ENCODE data around the gene TSPAN13. TPM values are rescaled to one million over a fixed set of nuclear protein-coding genes. Genes with fewer than 3 reads are reported as not detected.
A peak's percentile ranks its signal among the peaks of the same experiment; 100 is the strongest.

Gene TSPAN13
- total RNA-seq, 2 donors from 2014 or later = 1.1 to 2.5 TPM

- peaks cover 5% of the 10 kb centered on the region for H3K4me1 Mint-ChIP-seq
- H3K27ac Mint-ChIP-seq = no peak overlapping the region
Measured at GRCh38 chr7:16730937-16731336, 22.6 kb upstream of the TSPAN13 start.

GRCh38 chr7:16732828-16733227 is 20.7 kb upstream of the TSPAN13 start:
- Mint-ChIP-seq H3K36me3 (ENCODE audit: low read depth) (no peaks in the 10 kb centered on the region), H3K4me3 (no peak overlapping the region), H3K9me3 (no peaks in the 10 kb centered on the region), H3K27ac (no peak overlapping the region), H3K4me1 (peaks cover 5% of the 10 kb centered on the region), H3K27me3 (no peaks in the 10 kb centered on the region)
- no peak for ATAC-seq (replicated peaks)

More at GRCh38 chr7:16730937-16731336, 22.6 kb upstream of the TSPAN13 start:
- ATAC-seq (replicated peaks) = no peak
- H3K9me3 Mint-ChIP-seq = no peaks in the 10 kb centered on the region
- no peak overlapping the region for H3K4me3 Mint-ChIP-seq
- no peaks in the 10 kb centered on the region for H3K36me3 Mint-ChIP-seq (ENCODE audit: low read depth)
- H3K27me3 Mint-ChIP-seq = no peaks in the 10 kb centered on the region

- Mint-ChIP-seq H3K27ac (peak overlapping the region; percentile 13), H3K4me3 (no peak overlapping the region), H3K36me3 (ENCODE audit: low read depth) (no peaks in the 10 kb centered on the region), H3K27me3 (peaks cover 4% of the 10 kb centered on the region), H3K9me3 (no peaks in the 10 kb centered on the region), H3K4me1 (peaks cover 5% of the 10 kb centered on the region)
- no peak for ATAC-seq (replicated peaks)
Measured at GRCh38 chr7:16734148-16734726, 19.3 kb upstream of the TSPAN13 start.

- Mint-ChIP-seq H3K4me3 (no peak overlapping the region), H3K4me1 (peaks cover 5% of the 10 kb centered on the region)
Measured at GRCh38 chr7:16735020-16735419, 18.5 kb upstream of the TSPAN13 start.

DNA sequence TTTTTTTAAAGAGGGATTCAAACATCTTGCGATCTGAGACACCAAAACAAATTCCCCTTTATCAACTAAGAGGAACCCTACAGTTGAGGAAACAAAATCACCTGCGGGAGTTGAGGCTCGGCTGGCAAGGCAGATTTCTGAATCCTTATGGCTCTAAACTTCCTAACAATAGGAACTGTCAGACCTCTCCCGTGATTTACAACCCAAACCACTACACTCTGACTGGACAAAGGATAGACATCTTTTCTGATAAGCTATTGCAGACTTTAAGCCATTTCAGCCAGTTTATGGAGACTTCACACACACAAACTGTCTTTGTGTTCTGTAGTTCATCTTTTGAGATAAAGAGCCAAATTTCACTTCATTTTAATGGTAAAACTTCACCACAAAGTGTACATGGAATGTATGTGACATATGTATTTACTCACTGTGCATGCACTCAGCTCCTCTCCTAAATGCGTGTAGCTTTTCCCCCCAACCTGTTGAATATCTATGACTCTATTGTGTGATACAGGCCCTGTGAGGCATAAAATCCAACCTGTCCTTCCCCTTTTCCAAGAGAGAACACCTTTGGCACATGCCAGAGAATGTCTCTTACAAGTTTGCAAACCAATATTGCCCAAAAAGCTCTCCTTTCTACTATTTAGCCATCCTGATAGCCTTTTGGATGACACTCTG is 15.4 kb upstream of the TSPAN13 start:
- Mint-ChIP-seq H3K27me3 (peaks cover 4% of the 10 kb centered on the region), H3K36me3 (ENCODE audit: low read depth) (no peaks in the 10 kb centered on the region), H3K9me3 (no peaks in the 10 kb centered on the region), H3K4me1 (peaks cover 11% of the 10 kb centered on the region), H3K4me3 (no peak overlapping the region), H3K27ac (no peak overlapping the region)
- no peak for ATAC-seq (replicated peaks)

More at GRCh38 chr7:16735020-16735419, 18.5 kb upstream of the TSPAN13 start:
- ATAC-seq (replicated peaks) = no peak
- peaks cover 4% of the 10 kb centered on the region for H3K27me3 Mint-ChIP-seq
- H3K27ac Mint-ChIP-seq = peak overlapping the region; percentile 20
- H3K36me3 Mint-ChIP-seq (ENCODE audit: low read depth) = no peaks in the 10 kb centered on the region
- no peaks in the 10 kb centered on the region for H3K9me3 Mint-ChIP-seq

GRCh38 chr7:16739863-16740622 is 13.5 kb upstream of the TSPAN13 start:
- Mint-ChIP-seq H3K4me1 (peaks cover 6% of the 10 kb centered on the region), H3K27ac (no peak overlapping the region), H3K9me3 (no peaks in the 10 kb centered on the region), H3K27me3 (peaks cover 4% of the 10 kb centered on the region), H3K36me3 (ENCODE audit: low read depth) (no peaks in the 10 kb centered on the region), H3K4me3 (no peak overlapping the region)
- peak; percentile 96 for ATAC-seq (replicated peaks)

- H3K4me3 Mint-ChIP-seq = no peak overlapping the region
- H3K9me3 Mint-ChIP-seq = no peaks in the 10 kb centered on the region
- ATAC-seq (replicated peaks) = no peak
- H3K27ac Mint-ChIP-seq = no peak overlapping the region
- H3K27me3 Mint-ChIP-seq = peaks cover 4% of the 10 kb centered on the region
- H3K4me1 Mint-ChIP-seq = peaks cover 6% of the 10 kb centered on the region
- no peaks in the 10 kb centered on the region for H3K36me3 Mint-ChIP-seq (ENCODE audit: low read depth)
Measured at GRCh38 chr7:16740623-16740953, 13.0 kb upstream of the TSPAN13 start.

DNA sequence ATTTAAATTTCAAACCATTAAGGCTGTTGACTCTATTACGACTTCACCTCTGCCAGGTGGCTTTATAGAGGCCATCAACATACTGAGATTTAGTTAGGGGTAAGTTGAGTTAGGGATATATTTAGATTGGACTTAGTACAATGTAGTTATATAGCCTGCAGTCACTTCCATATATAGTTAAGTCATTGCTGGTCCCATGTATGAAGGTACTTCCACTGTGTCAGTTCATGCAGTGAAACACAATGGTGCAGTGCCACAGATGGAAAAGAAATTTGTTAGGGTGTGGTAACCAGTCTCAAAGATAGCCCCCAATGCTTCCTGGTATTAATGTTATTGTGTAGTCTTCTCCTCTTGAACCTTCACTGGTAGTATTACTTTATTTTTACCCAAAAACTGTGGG is 12.6 kb upstream of the TSPAN13 start:
- Mint-ChIP-seq H3K4me3 (no peak overlapping the region), H3K9me3 (no peaks in the 10 kb centered on the region)

GRCh38 chr7:16741676-16742075 is 11.9 kb upstream of the TSPAN13 start:
- H3K27ac Mint-ChIP-seq = no peak overlapping the region
- ATAC-seq (replicated peaks) = peak; percentile 29
- H3K4me3 Mint-ChIP-seq = no peak overlapping the region
- no peaks in the 10 kb centered on the region for H3K9me3 Mint-ChIP-seq
- peaks cover 6% of the 10 kb centered on the region for H3K4me1 Mint-ChIP-seq
- H3K36me3 Mint-ChIP-seq (ENCODE audit: low read depth) = no peaks in the 10 kb centered on the region
- H3K27me3 Mint-ChIP-seq = peaks cover 4% of the 10 kb centered on the region

More for the DNA sequence above, 12.6 kb upstream of the TSPAN13 start:
- Mint-ChIP-seq H3K27ac (no peak overlapping the region), H3K4me1 (peaks cover 6% of the 10 kb centered on the region), H3K36me3 (ENCODE audit: low read depth) (no peaks in the 10 kb centered on the region), H3K27me3 (peaks cover 4% of the 10 kb centered on the region)
- no peak for ATAC-seq (replicated peaks)

GRCh38 chr7:16742547-16742946 is 11.0 kb upstream of the TSPAN13 start:
- Mint-ChIP-seq H3K4me3 (no peak overlapping the region), H3K9me3 (no peaks in the 10 kb centered on the region), H3K4me1 (peaks cover 6% of the 10 kb centered on the region), H3K27me3 (peaks cover 4% of the 10 kb centered on the region), H3K36me3 (ENCODE audit: low read depth) (no peaks in the 10 kb centered on the region), H3K27ac (no peak overlapping the region)
- ATAC-seq (replicated peaks) = no peak

DNA sequence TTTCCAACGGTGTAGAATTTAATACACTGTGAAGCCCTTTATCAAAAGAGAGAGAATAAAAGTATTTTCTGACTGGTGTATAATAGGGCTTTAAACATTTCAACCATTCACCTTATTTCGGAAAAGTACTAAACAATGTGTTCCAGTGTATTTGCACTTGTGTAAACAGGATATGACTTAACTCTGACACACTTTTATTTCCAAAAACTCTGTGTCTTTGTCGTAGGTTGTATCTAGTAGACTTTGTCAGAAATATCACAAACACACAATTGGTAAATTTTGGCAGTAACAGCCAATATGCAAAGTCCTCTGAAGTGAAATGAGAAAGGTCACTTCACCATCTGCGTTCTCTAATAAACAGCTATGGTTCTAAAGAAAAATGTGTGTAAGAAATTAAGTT is 10.3 kb upstream of the TSPAN13 start:
- Mint-ChIP-seq H3K9me3 (no peaks in the 10 kb centered on the region), H3K36me3 (ENCODE audit: low read depth) (no peaks in the 10 kb centered on the region), H3K4me3 (no peak overlapping the region), H3K4me1 (peaks cover 6% of the 10 kb centered on the region), H3K27ac (no peak overlapping the region), H3K27me3 (peaks cover 4% of the 10 kb centered on the region)
- no peak for ATAC-seq (replicated peaks)

DNA sequence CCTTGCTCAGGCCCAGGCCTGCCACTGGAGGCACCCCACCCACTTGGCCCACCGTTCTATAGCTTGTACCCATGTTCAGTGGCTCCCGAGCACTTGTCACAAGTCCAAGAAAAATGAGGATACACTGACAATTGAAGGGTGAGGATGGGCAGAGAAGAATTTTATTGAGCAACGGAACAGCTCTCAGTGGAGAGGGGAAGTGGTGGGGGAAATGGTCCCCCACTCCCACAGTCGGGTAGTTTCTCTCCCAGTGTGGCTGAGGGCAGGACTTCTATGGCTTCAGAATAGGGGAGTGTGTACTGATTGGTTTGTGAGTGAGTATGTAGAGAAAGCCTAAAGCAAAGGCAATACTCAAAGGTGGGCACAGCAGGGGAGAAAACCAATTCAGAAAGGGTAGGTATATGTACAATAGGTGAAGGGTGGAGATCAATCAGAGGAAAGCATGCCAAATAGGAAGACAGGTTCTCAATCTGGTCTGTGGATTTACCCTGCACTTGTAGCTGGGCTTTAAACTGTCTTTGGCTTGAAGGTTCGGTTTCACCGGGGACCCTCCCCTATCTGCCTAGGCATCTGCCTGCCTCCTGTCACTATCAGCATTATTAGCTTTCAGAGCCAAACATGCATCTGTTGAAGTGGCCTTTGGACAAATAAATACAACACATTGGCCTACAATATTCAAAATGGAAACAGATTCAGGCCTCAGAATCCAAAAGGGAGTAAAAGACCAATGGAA is 8.9 kb upstream of the TSPAN13 start:
- Mint-ChIP-seq H3K4me3 (no peak overlapping the region), H3K27ac (no peak overlapping the region), H3K9me3 (no peaks in the 10 kb centered on the region), H3K27me3 (peaks cover 6% of the 10 kb centered on the region), H3K4me1 (peaks cover 6% of the 10 kb centered on the region), H3K36me3 (ENCODE audit: low read depth) (no peaks in the 10 kb centered on the region)
- no peak for ATAC-seq (replicated peaks)

DNA sequence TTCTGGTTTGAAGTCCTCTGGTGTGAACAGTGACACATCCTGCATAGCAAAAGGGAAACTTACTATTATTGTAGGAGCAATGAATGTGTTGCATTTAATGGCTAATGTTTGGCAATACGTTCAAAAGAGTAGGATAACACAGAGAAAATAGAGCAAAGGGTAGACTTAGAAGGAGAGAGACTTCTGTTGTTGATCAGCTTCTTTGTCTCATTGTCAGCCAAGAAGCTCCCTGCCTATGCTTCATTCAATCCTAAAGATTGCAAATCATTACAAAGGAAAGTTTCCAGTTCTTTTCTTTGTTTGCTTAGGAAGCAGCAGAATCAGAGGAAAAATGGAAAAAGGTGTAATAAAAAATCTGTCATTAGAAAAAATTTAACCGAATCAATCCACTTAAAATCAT is 7.9 kb upstream of the TSPAN13 start:
- no peaks in the 10 kb centered on the region for H3K36me3 Mint-ChIP-seq (ENCODE audit: low read depth)
- no peaks in the 10 kb centered on the region for H3K4me1 Mint-ChIP-seq
- no peaks in the 10 kb centered on the region for H3K9me3 Mint-ChIP-seq
- no peak overlapping the region for H3K27ac Mint-ChIP-seq
- H3K4me3 Mint-ChIP-seq = no peak overlapping the region
- peaks cover 6% of the 10 kb centered on the region for H3K27me3 Mint-ChIP-seq
- no peak for ATAC-seq (replicated peaks)

DNA sequence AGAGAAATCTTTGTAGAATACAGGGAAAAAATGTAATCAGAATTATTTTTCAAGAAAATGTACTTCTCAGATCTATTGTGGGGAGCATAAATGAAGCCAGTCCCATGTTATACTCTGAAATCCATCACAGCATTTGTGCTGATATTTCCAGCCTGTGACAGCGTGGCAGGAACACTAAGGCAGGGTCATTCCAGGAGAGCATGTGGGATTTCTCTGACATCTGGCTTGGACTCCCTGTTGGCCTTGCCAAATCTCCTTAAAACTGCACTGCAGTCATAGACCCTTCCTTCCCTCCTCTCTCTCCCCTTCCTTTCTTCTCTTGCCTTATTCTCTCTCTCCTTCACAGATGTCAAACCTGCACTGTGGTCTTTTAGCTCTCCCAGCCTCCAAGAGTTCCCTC is 6.5 kb upstream of the TSPAN13 start:
- Mint-ChIP-seq H3K4me1 (no peaks in the 10 kb centered on the region), H3K27ac (no peak overlapping the region), H3K9me3 (no peaks in the 10 kb centered on the region), H3K4me3 (no peak overlapping the region), H3K36me3 (ENCODE audit: low read depth) (no peaks in the 10 kb centered on the region), H3K27me3 (peaks cover 9% of the 10 kb centered on the region)
- ATAC-seq (replicated peaks) = no peak

All from activated T-helper 17 cell treated with anti-CD3 and anti-CD28 coated beads, Interleukin-2, amount 50 U/mL, for 72 hours (primary cell).